HG02938 (cell line): ENCODE data around the gene ARID1A.
A peak's percentile ranks its signal among the peaks of the same experiment; 100 is the strongest.

Experiments used
- ATAC-seq: cut with Tn5 transposase; IDR thresholded peaks from one replicate; pipeline ENCODE4 v1.9.1; 2021; ENCODE audit warnings: mild to moderate bottlenecking, moderate library complexity; ENCODE audit not compliant: unreplicated experiment

The ARID1A gene

GRCh38 chr1:26826261-26827105, 130.7 kb downstream of the ARID1A start, which contains the start of gene ZDHHC18:
ZDHHC18 (plus strand) TSS chr1:26826688; CDS start chr1:26826805, 117 bp downstream.
- ATAC-seq = peak; percentile 59

DNA sequence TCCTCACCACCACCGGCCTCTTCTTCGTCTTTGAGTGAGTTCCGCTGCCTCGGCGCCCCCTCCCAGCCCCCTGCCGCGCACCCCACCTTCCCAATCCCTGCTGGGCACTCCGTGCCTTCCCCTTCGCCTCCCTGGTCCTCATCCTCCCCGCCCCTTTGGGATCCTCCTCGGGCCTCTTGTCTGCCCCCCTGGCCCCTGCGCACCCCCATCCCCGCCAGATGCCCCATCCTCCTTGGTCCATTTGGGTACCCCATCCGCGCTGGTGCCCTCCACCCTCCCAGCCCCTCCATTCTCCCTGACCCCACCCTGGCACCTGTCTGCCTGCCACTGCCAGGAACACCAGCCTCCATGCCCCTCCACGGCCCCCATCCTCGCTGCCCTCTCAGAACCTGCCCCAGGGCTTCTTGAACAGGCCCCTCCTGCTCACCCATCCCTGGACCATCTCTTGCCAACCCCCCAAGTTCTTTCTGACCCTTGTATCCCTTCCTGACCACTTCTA, 131.3 kb downstream of the ARID1A start:
- no peak for ATAC-seq

- ATAC-seq = no peak
These were observed 131.8 kb downstream of the ARID1A start for GRCh38 chr1:26827663-26828062.

- no peak for ATAC-seq
These were observed 132.7 kb downstream of the ARID1A start for GRCh38 chr1:26828411-26828991.

DNA sequence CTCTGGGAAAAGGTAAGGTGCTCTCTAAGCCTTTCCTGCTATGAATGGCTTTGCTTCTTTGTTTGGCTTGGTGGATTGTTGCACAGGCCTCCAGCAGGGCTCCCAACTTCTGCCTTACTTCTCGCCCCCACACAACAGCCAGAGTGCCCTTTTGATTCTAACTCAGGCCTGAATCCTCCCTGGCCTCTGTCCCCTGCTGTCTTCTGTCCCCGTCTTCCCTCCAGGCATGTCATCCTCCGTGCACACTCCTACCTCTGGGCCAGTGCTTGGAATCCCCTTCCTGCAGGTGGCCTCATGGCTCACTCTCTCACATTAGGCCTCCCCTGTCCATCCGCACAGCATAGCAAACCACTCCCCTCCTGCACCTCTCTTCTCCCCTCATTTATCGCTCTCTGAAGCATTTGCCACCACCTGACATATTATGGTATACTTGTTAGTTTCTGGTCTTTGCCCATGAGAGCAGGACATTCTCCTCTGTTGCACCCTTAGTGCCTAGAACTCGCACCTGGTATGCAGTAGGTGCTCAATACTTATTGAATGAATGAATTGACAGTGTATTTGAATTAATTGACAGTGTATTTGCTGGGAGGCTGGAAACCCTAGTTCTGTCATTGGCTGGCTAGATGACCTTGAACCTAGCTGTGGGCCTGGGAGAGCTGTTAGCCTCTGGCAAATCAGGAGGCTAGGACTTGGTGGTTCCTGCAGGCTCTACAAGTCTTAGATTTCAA, 133.5 kb downstream of the ARID1A start:
- no peak for ATAC-seq

- ATAC-seq = no peak
These were observed 135.2 kb downstream of the ARID1A start for GRCh38 chr1:26831059-26831458.
